HT-29 (cell line): ENCODE data around the gene HTD2. TPM values are rescaled to one million over a fixed set of nuclear protein-coding genes. Genes with fewer than 3 reads are reported as not detected.
"Not testable (repeated sequence)": the region's sequence is repeated elsewhere in the genome, so short reads cannot be mapped to it uniquely, and the experiment has no call there.

Experiments
- DNase-seq: peaks from one replicate; pipeline ENCODE4 v3.0.0-alpha.2; 2015; ENCODE audit warnings: low spot score
- total RNA-seq: library from RNA; depleted of rRNA; stranded (reverse); fragments of >200 nt; shearing (Covaris generic); gene quantifications from 2 replicates; pipeline ENCODE4 v1.2.3, GENCODE V29; 2014; rRNA removed

Gene HTD2
- total RNA-seq, result 0.34 and 1.3 TPM in 2 replicates

- DNase-seq, result peak; percentile 96
Measured at GRCh38 chr3:58305882-58306711, at the start of gene HTD2, which contains the start of gene RPP14. Gene HTD2 (plus strand): TSS chr3:58306520. CDS start chr3:58317614, 11,094 bp downstream. Gene RPP14 (plus strand): TSS chr3:58306245. CDS start chr3:58310330, 4,085 bp downstream.

GRCh38 chr3:58258392-58259055 lies 47.8 kb upstream of the HTD2 start:
- DNase-seq, result no peak

- DNase-seq, result no peak
Measured at GRCh38 chr3:58260261-58260731, 46.0 kb upstream of the HTD2 start.

GRCh38 chr3:58260733-58261132 lies 45.6 kb upstream of the HTD2 start:
- DNase-seq, result no peak

GRCh38 chr3:58261954-58262666 lies 44.2 kb upstream of the HTD2 start:
- no peak for DNase-seq

- DNase-seq, result no peak
Measured at GRCh38 chr3:58266577-58266976, 39.7 kb upstream of the HTD2 start.

- not testable (repeated sequence) for DNase-seq
Measured at GRCh38 chr3:58267543-58267942, 38.8 kb upstream of the HTD2 start.

- DNase-seq, result no peak
Measured at GRCh38 chr3:58269356-58269755, 37.0 kb upstream of the HTD2 start.

GRCh38 chr3:58270485-58270884 lies 35.8 kb upstream of the HTD2 start:
- no peak for DNase-seq

- no peak for DNase-seq
Measured at GRCh38 chr3:58271901-58272501, 34.3 kb upstream of the HTD2 start.

GRCh38 chr3:58272891-58273290 lies 33.4 kb upstream of the HTD2 start:
- no peak for DNase-seq

GRCh38 chr3:58273362-58273761 lies 33.0 kb upstream of the HTD2 start:
- not testable (repeated sequence) for DNase-seq

GRCh38 chr3:58274027-58274614 lies 32.2 kb upstream of the HTD2 start:
- no peak for DNase-seq

- DNase-seq, result no peak
Measured at GRCh38 chr3:58281069-58281468, 25.3 kb upstream of the HTD2 start.

GRCh38 chr3:58285334-58285733 lies 21.0 kb upstream of the HTD2 start:
- DNase-seq, result no peak

GRCh38 chr3:58287354-58287753 lies 19.0 kb upstream of the HTD2 start:
- DNase-seq, result no peak

- no peak for DNase-seq
Measured at GRCh38 chr3:58288011-58288728, 18.1 kb upstream of the HTD2 start.

- not testable (repeated sequence) for DNase-seq
Measured at GRCh38 chr3:58288964-58289613, 17.2 kb upstream of the HTD2 start.

GRCh38 chr3:58290446-58290845 lies 15.9 kb upstream of the HTD2 start:
- DNase-seq, result not testable (repeated sequence)
